GM18951 (cell line): ENCODE measurements around the gene NDUFB8.
"Not testable (repeated sequence)": the region's sequence is repeated elsewhere in the genome, so short reads cannot be mapped to it uniquely, and the experiment has no call there.

Source experiments
- POLR2A ChIP-seq: IDR thresholded peaks from 4 replicates; pipeline ENCODE4 v1.6.1; 2011; ENCODE audit warnings: mild to moderate bottlenecking; ENCODE audit not compliant: insufficient read length, insufficient read depth; ENCODE audit errors: extremely low read depth
- in situ Hi-C: fragments of 300-500 bp; cut with MboI; formaldehyde crosslinking; loops from one replicate; pipeline ENCODE4 v1.12.0; 2022; ENCODE audit warnings: low sequenced_read_pairs, mixed read lengths, inconsistent platforms; ENCODE audit not compliant: unreplicated experiment

NDUFB8 gene

GRCh38 chr10:100529475-100530298 lies at the start of gene NDUFB8:
NDUFB8 (minus strand) TSS chr10:100529871; CDS start chr10:100529851, 20 bp downstream.
- in situ Hi-C loops: no loop called here
- TF ChIP-seq POLR2A: peak; percentile 80

GRCh38 chr10:100576282-100576635 lies 46.6 kb upstream of the NDUFB8 start:
- TF ChIP-seq POLR2A: no peak
- in situ Hi-C loops: no loop called here

GRCh38 chr10:100575585-100576281 lies 46.1 kb upstream of the NDUFB8 start:
- in situ Hi-C loops: no loop called here
- no peak for TF ChIP-seq POLR2A

- in situ Hi-C loops: not testable (repeated sequence)
These were observed 45.5 kb upstream of the NDUFB8 start for GRCh38 chr10:100575146-100575545.

GRCh38 chr10:100571084-100571856 lies 41.6 kb upstream of the NDUFB8 start:
- in situ Hi-C loops: no loop called here
- no peak for TF ChIP-seq POLR2A

- in situ Hi-C loops: no loop called here
These were observed 40.8 kb upstream of the NDUFB8 start for GRCh38 chr10:100570506-100570905.

GRCh38 chr10:100569687-100570481 lies 40.2 kb upstream of the NDUFB8 start:
- in situ Hi-C loops: no loop called here
- no peak for TF ChIP-seq POLR2A

More at GRCh38 chr10:100570506-100570905, 40.8 kb upstream of the NDUFB8 start:
- no peak for TF ChIP-seq POLR2A

GRCh38 chr10:100568912-100569311 lies 39.2 kb upstream of the NDUFB8 start:
- no peak for TF ChIP-seq POLR2A
- in situ Hi-C loops: no loop called here

GRCh38 chr10:100567826-100568225 lies 38.2 kb upstream of the NDUFB8 start:
- in situ Hi-C loops: no loop called here
- no peak for TF ChIP-seq POLR2A

GRCh38 chr10:100567249-100567648 lies 37.6 kb upstream of the NDUFB8 start:
- in situ Hi-C loops: no loop called here

GRCh38 chr10:100566561-100566960 lies 36.9 kb upstream of the NDUFB8 start:
- in situ Hi-C loops: no loop called here
- no peak for TF ChIP-seq POLR2A

More at GRCh38 chr10:100567249-100567648, 37.6 kb upstream of the NDUFB8 start:
- TF ChIP-seq POLR2A: no peak

GRCh38 chr10:100565206-100565985 lies 35.7 kb upstream of the NDUFB8 start:
- in situ Hi-C loops: no loop called here
- TF ChIP-seq POLR2A: no peak

- in situ Hi-C loops: no loop called here
- TF ChIP-seq POLR2A: peak; percentile 25
These were observed 32.5 kb upstream of the NDUFB8 start for GRCh38 chr10:100562008-100562672.
